Upper lobe of left lung (tissue), 4 donors: ENCODE data around the gene CSTF2T.

ENCODE experiments used
- POLR2A ChIP-seq, 4 donors: fragments of 450-650 bp; IDR thresholded peaks; one replicate each; pipeline ENCODE4 v1.5.1; 2016 to 2017; ENCODE audit warnings: antibody characterized with exemption in 4 of 4, mild to moderate bottlenecking in 2 of 4
- POLR2AphosphoS5 ChIP-seq, 2 donors: sonication (generic); formaldehyde crosslinking; IDR thresholded peaks; one replicate each; pipeline ENCODE4 v1.5.1; 2017; ENCODE audit warnings: antibody characterized with exemption in 2 of 2
- TF ChIP-seq, protein P1 (sequence below), 6 experiments: fragments of 450-650 bp in 4 of 6; fragments of 200-600 bp in 2 of 6; sonication (generic) in 2 of 6; IDR thresholded peaks; one replicate each; pipeline ENCODE4 v1.5.1; 2016 to 2019; ENCODE audit warnings: antibody characterized with exemption in 6 of 6

DNA sequence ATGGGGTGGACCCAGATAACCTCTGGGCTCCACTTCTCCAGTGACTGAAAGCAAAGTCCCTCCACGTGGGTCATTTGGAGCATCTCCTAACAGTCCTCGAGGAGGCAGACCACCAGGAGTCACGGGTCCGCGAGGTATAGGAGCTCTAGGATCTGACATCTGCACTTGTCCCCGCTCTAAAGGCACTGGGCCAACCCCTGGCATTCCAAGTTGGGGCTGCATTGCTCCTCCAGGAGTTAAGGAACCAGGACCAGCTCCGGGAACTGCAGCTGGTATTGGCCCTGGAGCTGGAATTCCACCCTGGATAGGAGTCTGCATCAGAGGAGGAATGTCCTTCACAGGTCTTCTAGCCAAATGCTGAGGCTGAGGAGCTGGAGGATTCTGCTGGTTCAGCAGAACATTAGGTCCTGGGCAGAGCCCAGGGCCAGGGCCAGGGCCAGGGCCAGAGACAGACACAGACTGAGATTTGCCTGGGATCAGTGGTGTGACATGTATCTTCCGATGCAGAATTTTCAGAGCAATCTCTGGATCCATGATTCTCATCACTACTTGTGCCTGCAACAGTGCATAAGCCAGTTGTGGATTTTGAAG lies 827 bp downstream of the CSTF2T start:
- TF ChIP-seq, protein P1, sequence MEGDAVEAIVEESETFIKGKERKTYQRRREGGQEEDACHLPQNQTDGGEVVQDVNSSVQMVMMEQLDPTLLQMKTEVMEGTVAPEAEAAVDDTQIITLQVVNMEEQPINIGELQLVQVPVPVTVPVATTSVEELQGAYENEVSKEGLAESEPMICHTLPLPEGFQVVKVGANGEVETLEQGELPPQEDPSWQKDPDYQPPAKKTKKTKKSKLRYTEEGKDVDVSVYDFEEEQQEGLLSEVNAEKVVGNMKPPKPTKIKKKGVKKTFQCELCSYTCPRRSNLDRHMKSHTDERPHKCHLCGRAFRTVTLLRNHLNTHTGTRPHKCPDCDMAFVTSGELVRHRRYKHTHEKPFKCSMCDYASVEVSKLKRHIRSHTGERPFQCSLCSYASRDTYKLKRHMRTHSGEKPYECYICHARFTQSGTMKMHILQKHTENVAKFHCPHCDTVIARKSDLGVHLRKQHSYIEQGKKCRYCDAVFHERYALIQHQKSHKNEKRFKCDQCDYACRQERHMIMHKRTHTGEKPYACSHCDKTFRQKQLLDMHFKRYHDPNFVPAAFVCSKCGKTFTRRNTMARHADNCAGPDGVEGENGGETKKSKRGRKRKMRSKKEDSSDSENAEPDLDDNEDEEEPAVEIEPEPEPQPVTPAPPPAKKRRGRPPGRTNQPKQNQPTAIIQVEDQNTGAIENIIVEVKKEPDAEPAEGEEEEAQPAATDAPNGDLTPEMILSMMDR (IDR thresholded peaks at IDR 0.05): no peak
- no peak for TF ChIP-seq POLR2A (IDR thresholded peaks at IDR 0.05)
- TF ChIP-seq POLR2AphosphoS5 (IDR thresholded peaks at IDR 0.05): no peak
